LoVo (cell line): ENCODE measurements around the gene PNPO.

ENCODE experiments used
- DNase-seq: peaks from one replicate; pipeline ENCODE4 v3.0.0-alpha.2; 2016; ENCODE audit warnings: low spot score

The PNPO gene

DNA sequence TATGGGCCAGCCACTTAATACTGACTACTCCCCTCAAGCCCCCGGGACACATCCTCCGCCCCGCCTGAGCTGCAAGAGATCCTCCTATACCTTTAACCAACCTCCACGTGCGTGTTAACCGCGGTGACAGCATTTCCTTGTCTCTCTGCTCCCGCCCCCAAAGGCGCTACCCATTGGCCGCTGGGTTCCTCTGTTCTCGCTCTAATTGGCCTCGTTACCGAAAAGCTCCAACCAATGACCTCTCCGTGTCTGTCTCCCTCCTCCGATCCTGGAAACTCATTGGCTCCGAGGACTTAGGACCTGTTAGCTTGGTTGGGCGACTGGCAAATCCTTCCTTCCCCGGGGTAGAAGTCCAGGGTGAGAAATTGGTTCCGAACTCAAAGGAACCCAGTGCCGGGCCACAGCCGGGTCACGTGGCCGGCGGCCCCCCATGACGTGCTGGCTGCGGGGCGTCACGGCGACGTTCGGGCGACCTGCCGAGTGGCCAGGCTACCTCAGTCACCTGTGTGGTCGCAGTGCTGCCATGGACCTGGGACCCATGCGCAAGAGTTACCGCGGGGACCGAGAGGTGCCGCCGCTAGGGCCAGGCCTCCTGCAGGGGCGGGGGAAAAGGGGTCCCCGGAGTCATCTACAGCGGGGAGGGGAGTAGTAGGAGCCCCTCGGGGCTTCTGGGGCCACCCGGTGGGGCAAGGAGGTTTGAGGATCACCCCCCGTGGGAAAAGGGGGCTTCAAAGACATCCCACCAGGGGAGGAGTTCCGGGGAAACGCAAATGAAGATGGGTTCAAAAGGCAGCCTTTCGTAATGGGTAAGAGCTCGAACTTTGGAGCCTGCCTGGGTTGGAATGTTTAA is at the start of gene PNPO:
PNPO (plus strand) TSS at position 326 of the 850 bp plus-strand sequence; CDS start at position 431, 105 bp downstream.
- DNase-seq = peak; percentile 97

DNA sequence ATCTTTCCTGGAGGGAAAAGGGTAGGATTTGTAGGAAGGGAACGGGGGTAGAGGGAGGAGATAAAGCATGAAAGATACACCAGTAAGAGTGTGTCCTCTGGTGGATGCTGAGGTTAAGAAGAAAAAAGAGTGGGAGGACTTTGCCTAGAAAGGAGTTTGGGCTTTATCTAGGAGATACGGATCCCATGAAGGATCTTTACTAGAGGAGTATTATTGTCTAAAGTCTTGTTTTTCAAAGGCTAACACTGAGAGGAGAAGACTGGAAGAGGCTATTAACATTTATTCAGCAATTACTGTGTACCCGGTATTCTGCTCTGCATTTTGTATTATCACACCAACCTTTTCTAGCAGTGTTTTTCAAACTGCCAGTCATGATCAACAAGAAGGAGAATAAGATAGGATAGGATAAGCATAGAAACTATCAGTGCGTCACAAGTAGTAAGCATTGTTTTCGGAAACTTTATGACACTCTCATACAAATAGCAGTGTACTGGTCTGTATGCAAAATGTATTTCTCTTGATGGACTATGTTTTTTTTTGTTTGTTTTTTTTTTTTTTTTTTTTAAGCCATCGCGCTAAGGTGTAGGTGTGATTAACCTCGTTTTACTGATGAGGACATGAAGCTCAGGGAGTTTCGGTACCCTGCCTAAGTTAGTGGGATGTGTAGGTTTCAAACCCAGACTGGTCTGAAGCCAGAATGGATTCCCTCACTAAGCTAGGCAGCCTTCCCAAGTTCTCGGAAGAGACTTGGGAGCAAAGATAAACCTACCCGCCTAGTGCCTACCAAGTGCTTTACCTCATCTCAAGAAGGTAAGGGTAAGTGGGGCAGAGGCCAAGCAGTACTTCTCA is 46.6 kb upstream of the PNPO start:
- peak; percentile 37 for DNase-seq

GRCh38 chr17:47895347-47895855 is 46.0 kb upstream of the PNPO start:
- no peak for DNase-seq

DNA sequence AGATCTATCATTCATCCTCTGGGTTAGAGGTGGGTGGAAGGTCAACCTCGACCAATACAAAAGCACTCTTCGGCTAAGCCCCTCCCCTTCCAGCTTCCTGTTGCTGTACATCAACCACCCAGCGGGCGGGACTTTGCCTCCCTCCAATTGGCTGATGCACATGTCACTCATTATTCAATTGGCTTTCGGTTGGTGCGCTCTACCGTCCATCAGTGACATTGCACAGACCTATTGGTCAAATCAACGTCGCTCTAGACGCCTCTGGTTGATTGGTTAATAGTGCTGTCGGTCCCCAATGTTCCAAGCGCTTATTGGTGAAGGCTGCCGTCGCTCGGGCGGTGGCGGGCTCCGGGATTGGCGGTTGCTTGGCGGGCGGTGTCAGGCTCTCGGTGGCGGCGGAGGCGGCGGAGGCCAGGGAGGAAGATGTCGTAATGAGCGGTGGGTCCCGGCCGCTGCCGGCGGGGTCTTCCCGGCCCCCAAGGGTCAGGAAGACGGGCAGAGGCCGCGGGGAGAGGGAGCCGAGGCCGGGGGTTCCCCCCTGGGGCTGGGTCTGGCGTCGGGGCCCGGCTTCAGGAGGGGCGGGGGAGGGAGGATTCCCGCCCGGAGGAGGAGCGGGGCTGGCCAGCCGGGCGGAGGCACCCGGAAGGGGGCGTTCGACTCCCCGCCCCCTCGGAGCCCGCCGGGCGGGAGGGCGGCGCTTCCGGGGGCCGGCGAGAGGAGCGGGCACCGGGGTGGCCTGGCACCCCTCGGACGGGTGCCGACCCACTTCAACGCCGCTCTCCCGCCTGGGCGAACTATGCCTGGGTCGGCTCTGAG is 45.3 kb upstream of the PNPO start, which contains the start of gene SP2:
SP2 (plus strand) TSS at position 381 of the 816 bp plus-strand sequence; CDS start at position 432, 51 bp downstream.
- DNase-seq = peak; percentile 100

GRCh38 chr17:47896672-47897490 is 44.5 kb upstream of the PNPO start:
- DNase-seq = no peak

DNA sequence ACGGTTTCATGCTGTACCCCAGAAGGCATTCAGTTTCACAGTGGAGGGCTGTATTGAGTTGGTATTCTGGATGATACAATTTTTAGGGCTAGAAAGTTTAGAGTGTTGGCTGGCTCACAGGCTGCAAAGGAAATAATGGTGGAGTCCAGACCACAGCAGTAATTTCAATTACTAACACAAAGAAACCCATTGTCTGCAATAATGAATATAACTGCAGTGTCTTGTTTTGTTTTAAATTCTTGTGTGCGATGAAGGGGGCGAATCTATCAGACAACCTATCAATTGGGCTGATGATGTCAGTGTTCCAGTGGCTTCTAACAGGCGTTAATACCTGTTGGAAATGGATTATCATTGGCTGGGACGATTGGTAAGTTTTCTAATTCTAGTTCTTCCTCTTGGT is 43.8 kb upstream of the PNPO start:
- no peak for DNase-seq

- DNase-seq = no peak
Measured at GRCh38 chr17:47898241-47898640, 43.1 kb upstream of the PNPO start.

DNA sequence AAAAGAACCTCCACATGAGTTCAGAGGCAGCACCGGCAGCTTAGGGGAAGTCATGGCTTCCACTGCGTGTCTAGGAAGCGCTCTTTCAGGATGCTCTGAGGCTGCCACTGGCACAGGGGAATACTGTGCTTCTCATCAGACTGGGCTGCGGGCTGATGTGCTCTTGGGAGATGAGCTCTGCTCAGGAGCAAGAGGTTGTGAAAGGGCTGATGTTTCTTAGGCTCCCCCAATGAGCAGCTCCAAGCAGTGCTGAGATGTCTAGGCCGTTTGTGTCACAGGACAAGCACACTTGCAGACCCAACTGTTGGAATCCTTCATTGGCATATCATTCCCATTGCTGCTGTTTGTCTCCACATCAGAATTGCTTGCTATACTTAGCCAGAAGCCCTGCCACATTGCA is 41.7 kb upstream of the PNPO start:
- DNase-seq = no peak

DNA sequence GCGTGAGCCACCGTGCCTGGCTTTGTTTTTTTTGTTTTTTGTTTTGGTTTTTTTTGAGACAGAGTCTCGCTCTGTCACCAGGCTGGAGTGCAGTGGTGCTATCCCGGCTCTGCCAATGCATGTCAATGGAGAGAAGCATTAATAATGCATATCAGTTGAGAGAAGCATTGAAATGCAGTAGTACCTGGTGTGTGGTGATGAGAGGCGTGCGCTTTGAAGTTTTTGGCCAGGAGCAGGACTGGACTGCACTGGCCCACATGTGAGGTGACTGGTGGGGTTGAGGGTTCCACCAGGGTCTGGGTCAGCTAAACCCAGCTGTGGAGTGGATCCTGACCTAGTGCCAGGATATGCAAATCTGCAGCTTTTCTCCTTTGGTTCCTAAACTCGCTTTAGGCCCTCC is 39.9 kb upstream of the PNPO start:
- no peak for DNase-seq

GRCh38 chr17:47902039-47902744 is 39.2 kb upstream of the PNPO start:
- no peak for DNase-seq

DNA sequence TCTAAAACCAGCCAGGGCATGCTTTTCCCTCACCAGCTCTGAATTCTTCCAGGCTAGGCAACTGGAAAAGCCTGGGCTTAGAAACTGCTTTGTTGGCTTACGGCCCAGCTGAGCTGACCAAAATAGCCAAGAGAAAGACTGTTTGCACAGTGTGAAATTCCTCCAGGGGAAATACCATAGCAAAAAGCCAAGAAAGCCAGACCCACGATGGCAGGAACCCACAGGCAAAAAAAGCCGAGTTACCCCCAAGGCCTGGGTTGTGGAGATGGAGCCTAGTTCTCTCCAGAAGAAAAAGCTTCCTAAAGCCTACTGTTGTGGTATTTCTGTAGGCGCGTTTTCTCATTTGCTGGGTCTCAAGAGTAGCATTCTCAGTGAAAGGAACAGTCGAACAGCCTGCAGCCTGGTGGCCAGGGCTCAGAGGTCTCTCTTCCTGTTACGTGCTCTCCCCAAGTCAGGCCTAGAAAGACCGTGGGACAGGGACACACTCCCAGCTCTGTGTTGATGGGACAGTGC is 36.1 kb upstream of the PNPO start:
- DNase-seq = no peak

DNA sequence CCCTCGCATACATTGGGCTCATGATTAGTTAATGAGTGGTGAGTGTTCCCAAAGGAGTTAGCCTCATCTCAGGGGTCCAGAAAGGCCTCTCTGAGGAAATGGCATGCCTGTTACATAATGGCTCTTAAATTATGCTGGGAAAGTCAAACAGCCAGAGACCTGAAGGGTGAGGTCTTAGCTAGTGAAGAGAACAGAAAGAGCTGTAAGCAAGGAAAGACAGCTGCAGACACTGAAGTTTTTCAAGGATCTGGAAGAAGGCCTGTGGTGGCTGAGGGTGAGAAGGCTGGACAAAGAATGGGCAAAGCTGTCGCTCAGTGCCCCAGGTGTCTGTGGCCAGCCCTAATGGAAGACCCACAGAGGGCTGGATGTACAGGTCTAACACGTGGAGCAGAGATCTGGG is 34.9 kb upstream of the PNPO start:
- no peak for DNase-seq

- no peak for DNase-seq
Measured at GRCh38 chr17:47907932-47908562, 33.3 kb upstream of the PNPO start.

- DNase-seq = no peak
Measured at GRCh38 chr17:47913050-47913449, 28.3 kb upstream of the PNPO start.

- DNase-seq = no peak
Measured at GRCh38 chr17:47914306-47914948, 26.9 kb upstream of the PNPO start.

- DNase-seq = no peak
Measured at GRCh38 chr17:47915776-47916398, 25.5 kb upstream of the PNPO start.

DNA sequence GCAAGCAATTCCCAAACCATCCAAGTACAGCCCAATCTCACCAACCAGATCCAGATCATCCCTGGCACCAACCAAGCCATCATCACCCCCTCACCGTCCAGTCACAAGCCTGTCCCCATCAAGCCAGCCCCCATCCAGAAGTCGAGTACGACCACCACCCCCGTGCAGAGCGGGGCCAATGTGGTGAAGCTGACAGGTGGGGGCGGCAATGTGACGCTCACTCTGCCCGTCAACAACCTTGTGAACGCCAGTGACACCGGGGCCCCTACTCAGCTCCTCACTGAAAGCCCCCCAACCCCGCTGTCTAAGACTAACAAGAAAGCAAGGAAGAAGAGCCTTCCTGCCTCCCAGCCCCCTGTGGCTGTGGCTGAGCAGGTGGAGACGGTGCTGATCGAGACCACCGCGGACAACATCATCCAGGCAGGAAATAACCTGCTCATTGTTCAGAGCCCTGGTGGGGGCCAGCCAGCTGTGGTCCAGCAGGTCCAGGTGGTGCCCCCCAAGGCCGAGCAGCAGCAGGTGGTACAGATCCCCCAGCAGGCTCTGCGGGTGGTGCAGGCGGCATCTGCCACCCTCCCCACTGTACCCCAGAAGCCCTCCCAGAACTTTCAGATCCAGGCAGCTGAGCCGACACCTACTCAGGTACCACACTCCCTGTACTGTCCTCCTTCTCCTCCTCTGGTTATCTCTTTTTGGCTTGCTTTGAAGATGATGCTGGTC is 24.7 kb upstream of the PNPO start:
- DNase-seq = no peak

GRCh38 chr17:47917581-47917980 is 23.8 kb upstream of the PNPO start:
- no peak for DNase-seq
